Measurements from ENCODE around the gene MLPH.

DNA sequence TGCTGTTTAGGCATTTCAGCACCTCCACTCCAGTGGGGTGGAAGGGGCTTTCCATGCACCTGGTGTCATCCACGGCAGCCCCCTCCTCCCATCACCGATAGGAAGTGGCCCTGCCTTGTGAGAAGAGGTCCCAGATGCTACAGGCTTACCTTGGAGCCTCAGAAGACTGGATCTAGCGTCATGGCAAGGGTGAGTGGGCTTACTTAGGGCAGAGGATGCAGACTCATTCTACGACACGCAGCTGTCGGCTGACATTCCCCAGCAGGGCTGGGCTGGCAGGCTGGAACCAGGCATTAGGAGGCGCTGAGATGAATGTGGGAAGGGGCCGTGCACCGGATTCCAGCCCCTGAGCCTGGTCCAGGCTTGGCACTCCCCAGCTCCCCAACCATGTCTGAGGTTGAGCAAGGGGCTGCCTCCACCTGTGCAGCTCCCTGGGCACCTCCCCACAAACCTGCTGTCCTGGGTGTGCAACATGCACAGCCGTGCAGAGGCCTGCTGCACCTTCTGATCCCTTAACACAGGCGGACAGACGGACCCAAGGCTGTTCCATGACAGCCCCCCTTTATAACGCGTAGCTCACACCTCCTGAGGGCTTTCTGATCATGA, 77.6 kb downstream of the MLPH start:
- no peak for TF ChIP-seq CTCF (conservative IDR thresholded peaks at IDR 0.05; ENCODE audit: low read depth, low read length)
- no peak for TF ChIP-seq CEBPB (IDR thresholded peaks at IDR 0.05; ENCODE audit: low read depth, low read length)
- no peak for TF ChIP-seq FOS (IDR thresholded peaks at IDR 0.05; ENCODE audit: low read depth, low read length)
- no peak for TF ChIP-seq ELK1 (IDR thresholded peaks at IDR 0.05; ENCODE audit: borderline replicate concordance, low read depth, low read length)
- no peak for TF ChIP-seq MAZ (IDR thresholded peaks at IDR 0.05; ENCODE audit: borderline replicate concordance, low read depth, low read length)
- TF ChIP-seq BHLHE40 (IDR thresholded peaks at IDR 0.05; ENCODE audit: low read depth, low read length): no peak
- TF ChIP-seq RFX5 (IDR thresholded peaks at IDR 0.05; ENCODE audit: low read depth, low read length): no peak
- TF ChIP-seq USF2 (IDR thresholded peaks at IDR 0.05; ENCODE audit: low read depth, low read length): no peak
- TF ChIP-seq POLR2A (IDR thresholded peaks at IDR 0.05; ENCODE audit: low read depth, low read length): no peak
- no peak for TF ChIP-seq RAD21 (IDR thresholded peaks at IDR 0.05; ENCODE audit: low read length)

Measured in IMR-90 (cell line).